ENCODE data around the gene AXIN2.
A peak's percentile ranks its signal among the peaks of the same experiment; 100 is the strongest.
"Not testable (repeated sequence)": the region's sequence is repeated elsewhere in the genome, so short reads cannot be mapped to it uniquely, and the experiment has no call there.

The AXIN2 gene

DNA sequence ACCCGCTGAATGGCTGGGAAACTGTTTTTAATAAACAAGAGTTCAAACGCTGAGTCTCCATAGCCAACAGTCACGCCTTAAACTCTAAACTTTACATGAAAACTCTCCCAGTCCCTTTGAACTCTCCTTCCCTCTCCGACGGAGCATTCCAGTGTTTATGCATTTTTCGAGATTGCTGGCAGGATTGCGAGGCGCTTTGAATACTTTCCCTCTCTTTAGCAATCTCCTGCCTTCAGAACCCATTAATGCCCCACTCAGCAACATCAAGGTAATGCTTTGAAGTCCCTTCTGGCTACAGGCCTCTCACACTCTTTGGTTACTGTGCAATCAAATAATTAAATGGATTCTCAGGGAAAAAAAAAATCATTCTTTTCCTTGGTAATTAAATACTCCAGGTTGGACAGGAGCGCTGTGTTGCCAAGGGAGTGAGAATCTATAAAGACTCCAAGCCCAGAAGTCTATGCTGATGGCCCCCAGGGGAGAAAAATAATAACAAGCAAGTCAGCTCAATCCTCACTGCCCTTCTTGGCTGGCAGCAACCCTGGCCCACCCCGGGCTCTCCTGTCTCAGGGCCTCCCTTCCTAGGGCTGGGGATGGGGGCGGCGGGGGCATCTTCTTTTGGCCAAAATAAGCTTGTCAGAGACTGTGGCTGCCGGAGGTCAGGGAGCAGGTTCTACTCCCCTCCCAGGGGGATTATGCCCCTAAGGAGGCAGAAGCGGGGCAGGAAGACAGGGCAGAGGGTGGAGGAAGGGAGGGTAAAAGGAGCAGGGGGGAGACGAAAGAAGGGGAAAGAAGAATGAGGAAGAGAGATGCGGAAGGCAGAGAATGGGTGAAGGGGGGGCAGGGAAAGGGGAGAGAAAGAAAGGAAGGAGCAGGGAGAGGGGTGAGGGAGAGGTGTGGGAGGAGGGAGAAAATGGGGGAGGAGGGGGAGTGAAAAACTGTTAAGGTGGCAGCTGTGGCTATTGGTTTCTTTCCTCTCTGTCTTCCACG is 45.2 kb downstream of the AXIN2 start:
- no peak for DNase-seq

DNA sequence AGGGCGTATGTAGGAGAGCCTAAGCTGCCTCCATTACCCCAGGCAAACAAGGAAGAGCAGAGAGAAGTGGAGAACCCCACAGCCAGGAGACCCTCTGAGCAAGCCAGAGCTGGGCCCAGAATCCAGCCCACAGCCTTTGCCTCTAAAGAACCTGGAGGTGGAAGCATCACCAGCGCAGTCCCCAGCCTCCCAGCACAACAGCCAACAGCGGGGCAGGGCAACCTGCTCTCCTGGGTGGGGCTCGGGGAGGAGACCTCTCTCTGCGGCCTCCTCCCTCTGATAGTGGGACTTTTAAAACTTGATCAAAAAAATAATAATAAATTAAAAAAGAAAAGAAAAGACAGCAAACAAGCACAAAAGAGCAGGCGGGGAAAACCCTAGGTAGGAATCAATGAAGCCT is 45.9 kb downstream of the AXIN2 start:
- no peak for DNase-seq

DNA sequence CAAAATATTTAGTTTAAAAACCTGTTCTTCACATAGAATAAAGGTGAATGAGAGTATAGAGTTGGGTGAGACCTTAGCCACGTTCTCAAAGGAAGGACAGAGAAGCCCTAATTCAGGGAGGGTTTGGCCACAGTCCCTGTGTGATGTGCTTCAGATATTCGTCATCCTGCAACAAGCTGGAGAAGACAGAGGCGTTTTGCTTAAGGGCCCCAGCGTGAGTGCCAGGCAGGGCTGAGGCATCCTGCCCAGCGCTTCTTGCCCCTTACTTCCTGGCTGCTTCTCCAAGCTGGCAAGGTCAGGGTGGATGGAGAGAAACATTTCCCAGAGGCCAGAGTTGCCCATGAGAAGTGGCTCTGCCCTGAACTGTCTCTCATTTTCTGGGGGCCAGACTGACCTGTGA is 46.9 kb downstream of the AXIN2 start:
- no peak for DNase-seq

DNA sequence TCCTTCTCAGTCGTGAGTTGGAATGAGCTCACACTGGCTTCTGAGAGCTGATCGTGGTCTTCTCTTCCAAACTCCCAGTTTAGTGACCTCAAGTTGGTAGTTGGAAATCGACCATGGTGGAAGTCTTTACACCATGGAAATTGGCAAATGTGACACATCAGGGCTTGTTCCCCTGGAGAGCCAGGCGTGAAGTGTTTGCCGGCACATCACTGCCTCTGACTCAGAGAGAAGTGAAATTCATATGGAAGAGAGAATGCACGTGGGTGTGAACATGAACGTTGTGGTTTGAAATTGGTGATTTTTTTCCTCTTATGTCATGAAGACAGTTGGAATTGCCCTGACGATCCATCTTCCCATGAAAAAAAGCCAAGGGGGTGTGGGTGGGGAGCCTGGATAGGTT is 47.4 kb downstream of the AXIN2 start:
- no peak for DNase-seq

DNA sequence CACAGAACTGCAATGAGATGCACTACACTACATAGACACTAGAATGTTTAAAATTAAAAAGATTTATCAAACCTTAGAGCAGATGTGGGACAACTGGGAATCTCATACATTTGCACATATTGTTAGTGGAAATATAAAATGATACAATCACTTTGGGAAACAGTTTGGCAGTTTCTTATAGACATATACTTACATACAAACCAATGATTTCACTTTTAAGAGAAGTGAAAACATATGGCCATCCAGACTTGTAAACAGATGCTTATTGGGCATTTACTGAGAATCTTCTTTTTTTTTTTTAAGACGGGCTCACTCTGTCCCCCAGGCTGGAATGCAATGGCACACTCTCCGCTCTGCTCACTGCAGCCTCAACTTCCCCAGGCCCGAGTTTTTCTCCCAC is 50.1 kb downstream of the AXIN2 start:
- DNase-seq = no peak

DNA sequence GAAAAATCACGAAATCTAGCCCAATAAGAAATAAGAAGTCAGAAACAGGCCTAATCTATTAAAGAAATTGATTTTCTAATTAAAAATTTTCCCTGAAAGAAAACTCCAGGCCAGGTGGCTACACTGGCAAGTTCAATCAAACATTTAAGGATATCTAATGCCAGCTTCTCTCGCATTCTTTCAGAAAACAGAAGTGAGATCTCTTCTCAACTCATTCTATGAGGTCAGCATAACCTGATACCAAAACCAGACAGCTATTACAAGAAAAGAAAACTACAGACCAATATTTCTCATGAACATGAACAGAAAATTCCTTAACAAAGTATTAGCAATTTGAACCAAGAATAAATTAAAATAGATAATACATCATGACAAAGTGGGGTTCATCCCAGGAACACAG is 52.4 kb downstream of the AXIN2 start:
- no peak for DNase-seq

DNA sequence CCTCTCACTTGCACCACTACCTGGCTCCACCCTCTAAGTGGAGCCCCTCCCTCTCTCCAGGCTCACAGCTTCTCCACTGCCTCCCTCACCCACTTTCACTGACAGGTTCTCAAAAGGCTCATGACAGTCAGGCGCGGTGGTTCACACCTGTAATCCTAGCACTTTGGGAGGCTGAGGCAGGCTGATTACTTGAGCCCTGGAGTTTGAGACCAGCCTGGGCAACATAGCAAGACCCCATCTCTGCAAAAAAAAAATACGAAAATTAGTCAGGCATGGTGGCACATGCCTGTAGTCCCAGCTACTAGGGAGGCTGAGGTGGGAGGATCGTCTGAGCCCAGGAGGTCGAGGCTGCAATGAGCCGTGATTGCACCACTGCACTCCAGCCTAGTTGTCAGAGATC is 56.8 kb downstream of the AXIN2 start:
- DNase-seq = not testable (repeated sequence)

DNA sequence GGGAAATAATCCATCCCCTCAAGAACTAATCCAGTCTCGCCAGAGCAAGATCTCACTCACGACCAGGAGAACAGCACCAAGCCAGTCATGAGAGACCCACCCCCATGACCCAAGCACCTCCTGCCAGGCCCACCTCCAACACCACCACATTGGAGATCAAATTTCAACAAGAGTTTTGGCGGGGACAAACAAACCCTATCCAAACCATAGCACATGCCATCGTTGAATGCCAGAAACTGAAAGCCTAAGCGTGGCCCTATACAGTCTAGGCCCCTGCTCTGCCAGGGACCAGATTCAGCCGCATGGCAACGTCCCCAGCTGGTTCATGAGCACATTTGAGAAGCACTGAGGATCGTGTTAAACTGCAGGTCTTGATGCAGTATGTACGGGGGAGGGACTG is 57.3 kb downstream of the AXIN2 start:
- DNase-seq = no peak

DNA sequence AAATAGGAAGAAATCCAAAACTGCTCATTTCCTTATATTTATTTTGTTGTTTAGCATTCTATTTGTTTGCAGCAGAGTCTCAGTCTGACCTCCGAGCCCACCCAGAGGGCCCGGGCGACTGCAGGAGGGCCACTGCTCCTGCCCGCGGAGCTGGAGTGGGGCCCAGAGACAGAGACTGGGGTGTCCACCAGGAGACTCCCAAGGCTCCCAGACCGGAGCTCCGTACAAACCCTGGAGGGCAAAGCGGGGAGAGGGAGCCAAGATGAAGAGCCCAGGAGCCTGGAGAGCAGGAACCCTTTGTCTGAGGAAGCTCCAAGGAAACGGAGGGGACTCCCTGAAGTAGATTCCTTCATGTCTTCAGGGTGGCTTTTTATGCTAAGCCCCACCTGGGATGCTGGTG is 57.9 kb downstream of the AXIN2 start:
- no peak for DNase-seq

DNA sequence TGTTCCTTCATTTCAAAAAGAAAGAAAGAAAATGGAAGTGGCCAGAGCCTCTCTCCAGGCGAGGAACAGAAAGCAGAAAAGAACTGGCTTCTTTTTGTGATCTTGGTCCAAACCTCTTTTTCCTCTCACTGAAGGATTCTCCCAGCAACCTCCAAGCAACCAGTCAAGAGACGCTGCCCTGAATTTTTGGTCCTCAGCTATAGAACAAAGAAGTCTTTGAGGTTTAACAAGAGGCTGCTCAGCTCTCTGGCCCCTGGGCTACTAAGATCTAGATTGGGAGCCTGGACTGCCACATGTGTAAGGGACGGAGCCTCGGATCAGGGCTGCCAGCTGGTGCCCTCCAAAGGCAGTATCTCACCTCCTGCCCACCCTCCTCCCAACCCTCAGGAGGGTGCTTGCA is 62.6 kb downstream of the AXIN2 start:
- DNase-seq = no peak

DNA sequence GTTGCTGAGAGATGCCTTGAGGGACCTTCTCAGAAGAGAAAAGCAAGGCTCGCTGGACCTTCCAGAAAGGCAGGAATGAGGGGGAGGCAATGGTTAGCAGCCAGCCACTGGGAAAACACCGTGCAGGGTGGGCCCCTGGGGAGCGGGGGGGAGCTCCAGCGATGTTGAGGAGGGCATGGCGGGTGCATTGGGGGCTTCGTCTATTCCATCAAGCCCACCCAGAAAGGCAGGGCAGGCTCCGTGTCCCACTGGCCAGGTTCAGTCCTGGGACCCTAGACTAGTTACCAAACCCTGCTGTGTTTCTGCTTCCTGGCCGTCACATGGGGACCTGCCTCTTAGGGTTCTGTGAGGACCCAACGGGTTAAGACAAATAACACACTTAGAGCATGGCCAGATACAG is 64.6 kb downstream of the AXIN2 start:
- no peak for DNase-seq

DNA sequence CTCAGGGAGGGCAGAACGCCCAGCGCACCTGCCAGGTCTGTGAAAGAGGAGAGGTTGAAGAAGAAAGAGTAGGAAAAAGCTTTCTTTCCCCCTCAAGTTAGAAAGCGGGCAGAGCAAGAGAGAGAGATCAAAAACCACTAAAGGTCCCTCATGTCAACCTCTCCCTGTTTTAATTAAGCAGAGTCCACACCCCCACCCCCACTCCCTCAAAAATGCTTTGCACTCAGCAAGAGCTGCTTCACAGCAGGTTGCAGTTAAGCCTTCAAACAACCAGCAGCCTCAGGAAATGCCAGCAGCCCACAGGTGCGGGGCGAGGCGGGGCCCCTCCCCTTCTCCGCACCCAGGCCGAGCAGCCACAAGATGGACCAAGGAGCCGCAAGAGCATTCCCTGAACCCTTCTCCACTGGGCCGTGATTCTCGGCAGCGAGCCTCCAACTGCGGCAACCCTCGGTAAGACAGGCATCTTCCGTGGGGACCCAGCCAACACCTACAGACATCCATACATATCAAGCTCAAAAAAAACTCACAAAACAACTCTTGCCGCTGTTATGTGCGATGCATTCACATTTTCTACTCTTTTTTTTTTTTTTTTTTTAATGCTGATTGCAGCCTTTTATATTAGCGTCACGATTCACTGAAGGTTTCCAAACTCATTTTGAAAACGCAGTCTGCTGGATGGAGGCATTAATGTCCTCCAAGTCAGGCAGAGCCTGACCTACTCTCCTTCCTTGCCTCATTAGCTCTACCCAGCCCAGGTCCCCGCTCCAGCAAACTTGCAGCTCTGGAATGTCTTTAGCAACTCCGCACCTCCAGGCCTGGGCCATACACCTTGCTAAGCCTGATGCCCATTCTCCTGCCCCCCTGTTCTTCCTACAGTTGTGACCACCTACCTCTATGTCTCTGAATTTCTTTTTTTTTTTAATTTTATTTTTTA is 66.1 kb downstream of the AXIN2 start:
- DNase-seq = peak in 1 of 2 donors; percentile 14

DNA sequence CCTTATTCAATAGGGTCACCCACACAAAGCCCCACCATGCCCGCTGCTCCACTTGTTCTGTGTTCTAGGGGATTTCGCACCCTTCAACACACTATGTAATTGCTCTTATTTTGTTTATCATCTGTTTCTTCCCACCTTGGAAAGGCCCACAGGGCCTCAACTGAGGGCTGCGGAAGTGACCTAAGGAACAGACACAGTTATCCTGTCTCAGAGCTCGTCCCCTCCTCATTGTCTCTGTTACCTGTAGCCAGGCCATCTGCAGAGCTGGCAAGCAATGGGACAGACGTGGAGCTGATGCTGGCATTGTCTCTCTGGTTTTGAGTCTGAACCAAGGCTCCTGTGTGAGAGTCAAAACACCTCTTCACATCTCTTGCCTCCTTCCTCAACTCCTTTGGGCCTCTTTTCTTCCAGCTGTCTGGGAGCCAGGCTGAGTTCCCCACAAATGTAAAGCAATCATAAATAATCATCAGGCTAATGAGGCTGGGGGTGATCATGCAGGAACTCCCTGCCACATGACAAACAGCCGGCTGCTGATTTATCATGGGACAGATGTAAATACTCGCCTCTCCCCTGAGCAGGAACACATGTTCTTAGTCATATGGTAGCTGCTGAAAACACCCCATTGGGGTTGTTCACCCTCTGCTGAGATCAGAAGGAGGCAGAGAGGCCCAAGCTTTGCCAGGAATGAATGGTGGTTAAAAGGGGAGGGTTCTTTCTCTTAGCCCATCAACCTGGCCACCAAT is 71.9 kb downstream of the AXIN2 start:
- no peak for DNase-seq

DNA sequence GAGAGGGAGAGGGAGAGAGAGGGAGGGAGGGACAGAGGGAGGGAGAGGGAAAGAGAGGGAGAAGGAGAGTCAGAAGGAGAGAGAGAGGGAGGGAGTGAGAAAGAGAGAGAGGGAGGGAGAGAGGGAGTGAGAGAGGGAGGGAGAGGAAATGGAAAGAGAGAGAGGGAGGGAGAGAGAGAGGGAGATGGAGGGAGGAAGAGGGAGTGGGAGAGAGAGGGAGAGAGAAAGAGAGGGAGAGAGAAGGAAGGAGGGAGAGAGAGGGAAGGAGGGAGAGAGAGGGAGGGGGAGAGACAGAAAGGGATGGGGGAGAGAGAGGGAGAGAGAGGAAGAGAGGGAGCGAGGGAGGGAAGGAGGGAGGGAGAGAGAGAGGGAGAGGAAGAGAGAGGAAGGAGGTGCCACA is 72.8 kb downstream of the AXIN2 start:
- DNase-seq = no peak

DNA sequence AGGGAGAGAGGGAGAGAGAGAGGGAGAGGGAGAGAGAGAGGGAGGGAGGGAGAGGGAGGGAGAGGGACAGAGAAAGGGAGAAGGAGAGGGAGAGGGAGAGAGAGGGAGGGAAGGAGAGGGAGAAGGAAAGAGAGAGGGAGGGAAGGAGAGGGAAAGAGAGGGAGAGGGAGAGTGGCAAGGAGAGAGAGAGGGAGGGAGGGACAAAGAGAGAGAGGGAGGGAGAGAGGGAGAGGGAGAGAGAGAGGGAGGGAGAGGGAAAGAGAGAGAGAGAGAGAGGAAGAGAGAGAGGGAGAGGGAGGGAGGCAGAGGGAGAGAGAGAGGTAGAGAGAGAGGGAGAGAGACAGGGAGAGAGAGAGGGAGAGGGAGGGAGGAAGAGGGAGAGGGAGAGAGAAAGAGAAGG is 73.5 kb downstream of the AXIN2 start:
- DNase-seq = no peak

DNA sequence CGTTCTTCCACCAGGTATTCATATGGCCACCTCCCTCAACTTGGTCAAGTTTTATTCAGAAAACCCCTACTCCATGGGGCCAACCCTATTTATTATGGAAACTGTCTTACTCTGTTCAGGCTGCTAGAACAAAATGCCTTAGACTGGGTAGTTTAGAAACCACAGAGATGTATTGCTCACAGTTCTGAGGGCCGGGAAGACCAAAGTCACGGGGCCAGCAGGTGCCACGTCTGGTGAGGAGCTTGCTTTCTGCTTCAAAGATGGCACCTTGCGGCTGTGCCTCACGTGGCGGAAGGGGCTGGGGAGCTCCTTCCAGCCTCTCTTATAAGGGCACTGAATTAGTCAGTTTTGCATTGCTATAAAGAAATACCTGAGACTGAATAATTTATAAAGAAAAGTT is 74.3 kb downstream of the AXIN2 start:
- no peak for DNase-seq

DNA sequence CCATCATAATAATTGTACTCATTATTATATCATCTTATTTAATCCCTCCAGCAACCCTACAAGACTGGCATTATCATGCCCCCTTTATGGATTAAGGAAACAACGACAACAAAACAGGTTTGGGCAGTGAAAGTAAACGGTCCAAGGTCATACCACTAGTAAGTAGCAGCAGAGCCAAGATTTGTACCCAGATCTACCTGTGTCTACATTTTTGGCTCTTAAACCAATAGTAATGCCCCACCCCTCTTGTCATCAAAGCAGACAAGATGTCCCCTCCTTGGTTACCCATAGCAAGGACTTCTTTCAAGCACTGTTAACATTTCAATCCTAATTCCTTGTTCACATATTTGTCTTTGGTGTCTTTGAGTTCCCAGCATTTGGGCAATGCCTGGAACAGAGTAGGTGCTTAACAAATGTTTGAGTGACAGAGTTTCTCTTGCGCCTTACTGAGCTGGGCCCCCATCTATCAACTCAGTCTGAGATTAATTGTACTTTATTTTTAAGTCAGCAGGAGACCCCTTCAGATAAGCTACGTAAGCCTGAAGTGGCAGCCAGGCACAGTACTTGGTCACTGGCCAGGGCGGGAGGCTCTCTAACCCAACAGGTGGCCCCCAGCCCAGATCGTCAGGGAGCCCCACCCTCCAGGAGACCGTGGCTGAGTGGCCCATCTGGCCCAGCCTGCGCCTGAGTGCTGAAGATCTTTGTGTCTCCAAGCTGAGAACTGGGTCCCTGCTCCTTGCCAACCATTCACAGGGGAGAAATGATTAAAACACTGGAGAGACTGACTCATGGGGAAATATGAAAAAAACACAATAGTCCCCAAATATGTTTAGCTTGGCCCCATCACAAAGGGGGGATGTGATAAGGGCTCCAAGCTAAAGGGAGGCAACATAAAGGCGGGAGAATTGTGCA is 75.8 kb downstream of the AXIN2 start:
- DNase-seq = no peak

DNA sequence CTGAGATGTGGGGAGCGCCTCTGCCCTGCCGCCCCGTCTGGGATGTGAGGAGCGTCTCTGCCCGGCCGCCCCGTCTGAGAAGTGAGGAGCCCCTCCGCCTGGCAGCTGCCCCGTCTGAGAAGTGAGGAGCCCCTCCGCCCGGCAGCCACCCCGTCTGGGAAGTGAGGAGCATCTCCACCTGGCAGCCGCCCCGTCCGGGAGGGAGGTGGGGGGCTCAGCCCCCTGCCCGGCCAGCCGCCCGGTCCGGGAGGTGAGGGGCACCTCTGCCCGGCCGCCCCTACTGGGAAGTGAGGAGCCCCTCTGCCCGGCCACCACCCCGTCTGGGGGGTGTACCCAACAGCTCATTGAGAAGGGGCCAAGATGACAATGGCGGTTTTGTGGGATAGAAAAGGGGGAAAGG is 77.0 kb downstream of the AXIN2 start:
- not testable (repeated sequence) for DNase-seq

DNA sequence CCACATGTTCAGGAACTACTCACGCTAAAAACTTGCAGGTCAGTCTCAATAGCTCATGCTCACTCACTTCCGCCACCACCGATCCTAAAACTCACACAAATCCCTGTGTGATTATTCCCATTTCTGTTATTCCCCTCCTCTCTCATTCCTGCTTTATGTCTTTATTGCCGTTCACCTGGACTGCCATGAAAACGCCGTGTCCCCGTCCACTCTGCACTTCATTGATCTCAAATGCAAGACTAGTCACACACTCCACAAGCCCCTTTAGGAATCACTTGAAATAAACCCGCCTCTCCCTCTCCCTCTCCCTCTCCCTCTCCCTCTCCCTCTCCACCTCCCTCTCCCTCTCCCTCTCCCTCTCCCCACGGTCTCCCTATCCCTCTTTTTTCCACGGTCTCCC is 78.0 kb downstream of the AXIN2 start:
- no peak for DNase-seq

DNA sequence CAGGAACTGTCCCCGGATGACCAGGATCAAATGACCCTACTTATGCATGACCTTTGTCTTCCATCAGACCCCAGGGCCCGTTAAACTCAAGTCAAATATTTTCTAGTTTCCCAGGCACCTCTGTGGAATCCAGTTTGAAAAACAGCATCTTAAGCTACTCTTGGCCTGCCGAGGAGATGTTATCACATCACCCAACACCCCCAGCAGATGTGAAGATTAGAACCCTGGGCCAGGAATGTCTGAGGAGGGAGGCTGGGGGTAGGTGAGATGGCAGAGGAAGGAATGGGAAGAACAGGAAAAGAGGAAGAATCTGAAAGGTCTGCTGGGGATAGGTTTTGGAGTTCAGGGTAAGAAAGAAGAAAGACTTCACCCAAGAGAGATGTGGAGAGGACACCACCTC is 79.2 kb downstream of the AXIN2 start:
- no peak for DNase-seq

DNA sequence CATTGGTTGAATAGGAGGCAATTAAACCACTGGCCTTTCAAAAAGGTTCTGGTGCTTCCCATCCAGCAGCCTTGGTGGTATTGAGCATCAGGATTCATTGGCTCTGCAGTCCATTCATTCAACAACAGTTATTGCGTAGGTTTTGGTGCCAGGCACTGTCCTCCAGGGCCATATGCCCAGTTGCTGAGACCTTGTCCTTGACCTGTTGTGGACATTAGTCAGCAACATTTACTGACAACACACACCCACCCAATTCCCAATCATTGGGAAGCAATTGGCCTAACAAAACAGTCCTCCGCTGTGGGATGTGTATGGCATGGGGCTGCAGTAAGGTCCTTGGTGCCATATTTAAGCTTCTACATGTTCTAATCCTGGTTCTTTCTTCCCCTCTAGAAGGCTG is 82.2 kb downstream of the AXIN2 start:
- no peak for DNase-seq
